Loucy (cell line): Measurements from ENCODE around the gene LEPR.

Experiments
- CTCF ChIP-seq: fragments of 200-600 bp; sonication (generic); conservative IDR thresholded peaks from 2 replicates; pipeline ENCODE4 v1.5.1; 2014; ENCODE audit warnings: mild to moderate bottlenecking, antibody characterized with exemption, low read length
- EZH2phosphoT487 ChIP-seq: fragments of 200-600 bp; IDR thresholded peaks from 2 replicates; pipeline ENCODE4 v1.6.1; 2018; ENCODE audit warnings: antibody characterized with exemption, mild to moderate bottlenecking, moderate library complexity, borderline replicate concordance

GRCh38 chr1:65458730-65459396 is 38.4 kb downstream of the LEPR start:
- TF ChIP-seq CTCF (no peak), EZH2phosphoT487 (no peak)
